AG04450 (cell line): ENCODE measurements around the gene RAB10. TPM values are rescaled to one million over a fixed set of nuclear protein-coding genes. Genes with fewer than 3 reads are reported as not detected.

Experiments used
- CTCF ChIA-PET: fragments of 300-600, 350-600 bp; formaldehyde crosslinking; extraction: SDS; loops from one replicate; lab custom pipeline; 2022; ENCODE audit warnings: antibody characterized with exemption, inconsistent platforms; lab: Charles Lee
- POLR2A ChIA-PET: fragments of 350-600 bp; formaldehyde crosslinking; extraction: SDS; loops from one replicate; lab custom pipeline; 2021; ENCODE audit warnings: antibody characterized with exemption, inconsistent platforms; lab: Yijun Ruan, JAX
- DNase-seq: peaks from one replicate; pipeline ENCODE4 v3.0.0-alpha.2; 2011; ENCODE audit warnings: low read depth, low spot score
- H3K27ac ChIP-seq: one replicate; pipeline ENCODE4 v1.5.1; 2012; ENCODE audit warnings: low read depth, low read length, control low read depth
- H3K27me3 ChIP-seq: one replicate; pipeline ENCODE4 v1.6.0; 2012; ENCODE audit warnings: low read length; ENCODE audit not compliant: control insufficient read depth, insufficient read depth
- H3K4me3 ChIP-seq: 2 replicates; pipeline ENCODE4 v1.5.1; 2011; ENCODE audit warnings: mild to moderate bottlenecking, low read depth, low read length, control low read depth
- H3K9me3 ChIP-seq: 2 replicates; pipeline ENCODE4 v1.5.1; 2012; ENCODE audit warnings: low read length; ENCODE audit not compliant: control insufficient read depth, insufficient read depth
- CTCF ChIP-seq: IDR thresholded peaks from 2 replicates; pipeline ENCODE4 v1.5.1; 2011; ENCODE audit warnings: low read depth, low read length, control low read depth, inconsistent platforms
- polyA plus RNA-seq: library from polyadenylated mRNA; depleted of rRNA; stranded (reverse); fragments of >200 nt; gene quantifications from 2 replicates; pipeline ENCODE4 v1.2.3, GENCODE V29; 2011

Gene RAB10
- polyA plus RNA-seq, 1 experiment, result 178 TPM

GRCh38 chr2:26141145-26141769 is 107.4 kb downstream of the RAB10 start:
- Histone ChIP-seq H3K9me3 (no peaks in the 10 kb centered on the region; the same call in 1 of the 2 replicates), H3K27ac (no peak overlapping the region), H3K4me3 (no peak overlapping the region), H3K27me3 (no peaks in the 10 kb centered on the region)
- DNase-seq, result no peak
- ChIA-PET POLR2A (no interaction called here), CTCF (interaction anchor here (1.3 kb wide), 1 partner anchor 191 kb away, joined by 6 read pairs; no protein-coding TSS in a partner anchor)
- TF ChIP-seq CTCF, result no peak

- H3K4me3 ChIP-seq, result no peak overlapping the region
- POLR2A ChIA-PET, result no interaction called here
- no peaks in the 10 kb centered on the region for H3K27me3 ChIP-seq
- H3K9me3 ChIP-seq, result no peaks in the 10 kb centered on the region; the same call in 1 of the 2 replicates
- TF ChIP-seq CTCF, result no peak
- no peak overlapping the region for H3K27ac ChIP-seq
- DNase-seq, result no peak
- CTCF ChIA-PET, result interaction anchor here (0.7 to 6.2 kb wide), 9 partner anchors 81 to 433 kb away, joined by 3 to 109 read pairs (median 8); no protein-coding TSS in a partner anchor
Measured at GRCh38 chr2:26144031-26144430, 110.1 kb downstream of the RAB10 start.

DNA sequence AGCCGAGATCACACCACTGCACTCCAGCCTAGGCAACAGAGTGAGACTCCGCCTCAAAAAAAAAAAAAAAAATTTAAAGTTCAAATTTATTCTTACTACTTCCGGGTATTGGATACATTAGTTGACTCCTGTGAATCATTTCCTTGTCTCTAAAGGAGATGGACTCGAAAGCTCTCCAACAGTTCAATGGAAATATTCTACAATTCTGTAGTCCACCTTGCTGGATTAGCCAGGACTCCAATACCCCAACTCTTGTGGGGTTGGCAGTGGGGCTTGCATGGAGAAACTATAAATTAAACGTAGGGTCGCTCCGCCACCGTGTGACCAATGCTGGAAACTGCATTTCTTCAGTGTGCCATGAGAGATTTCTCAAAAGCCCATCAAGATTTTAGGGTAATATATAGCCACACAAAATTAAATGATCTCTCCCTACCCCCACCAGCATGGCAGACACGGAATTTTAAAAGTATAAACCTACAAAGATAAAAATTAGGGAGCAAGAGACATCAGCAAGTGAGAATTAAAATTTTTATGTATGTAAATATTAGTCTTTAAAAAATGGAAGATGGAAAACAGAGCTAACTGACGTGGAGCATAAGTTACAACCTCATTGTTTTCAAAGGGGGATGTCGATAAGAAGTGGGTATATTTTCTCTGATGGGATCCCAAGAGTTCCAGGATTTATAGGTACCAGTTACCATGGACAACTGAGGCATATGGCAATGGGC is 111.2 kb downstream of the RAB10 start:
- H3K9me3 ChIP-seq, result no peaks in the 10 kb centered on the region; the same call in 1 of the 2 replicates
- ChIA-PET CTCF (interaction anchor here (0.5 to 6.2 kb wide), 35 partner anchors 9 to 1918 kb away, joined by 3 to 109 read pairs (median 5); partner anchors contain the start of gene KIF3C), POLR2A (no interaction called here)
- no peak overlapping the region for H3K27ac ChIP-seq
- H3K27me3 ChIP-seq, result no peaks in the 10 kb centered on the region
- peak; percentile 7 for DNase-seq
- H3K4me3 ChIP-seq, result no peak overlapping the region
- peak; percentile 80 for TF ChIP-seq CTCF

- H3K9me3 ChIP-seq, result no peaks in the 10 kb centered on the region
- ChIA-PET POLR2A (no interaction called here), CTCF (interaction anchor here (0.7 to 6.2 kb wide), 3 partner anchors 88 to 198 kb away, joined by 3 to 109 read pairs (median 3); no protein-coding TSS in a partner anchor)
- no peaks in the 10 kb centered on the region for H3K27me3 ChIP-seq
- H3K27ac ChIP-seq, result no peak overlapping the region
- no peak for TF ChIP-seq CTCF
- DNase-seq, result no peak
- H3K4me3 ChIP-seq, result no peak overlapping the region
Measured at GRCh38 chr2:26148501-26148900, 114.6 kb downstream of the RAB10 start.
